HepG2 (cell line): Measurements from ENCODE around the gene AGTPBP1. TPM values are rescaled to one million over a fixed set of nuclear protein-coding genes. Genes with fewer than 3 reads are reported as not detected.

Source experiments
- ATAC-seq: fragments of 200-7000 bp; cut with Tn5 transposase; 3 replicates; pipeline ENCODE4 v1.9.1; 2020; ENCODE audit warnings: mild to moderate bottlenecking, moderate library complexity
- BruUV-seq: library from RNA; stranded (reverse); fragments of 400-500 nt; replicated peaks from 2 replicates; lab custom pipeline; 2021; lab: Mats Ljungman, UMichigan
- CTCF ChIA-PET: fragments of 300-600 bp; formaldehyde crosslinking; extraction: SDS; loops from one replicate; lab custom pipeline; 2021; ENCODE audit warnings: low total read pairs, inconsistent platforms, low intra/inter-chr PET ratio; lab: Yijun Ruan, JAX
- POLR2A ChIA-PET: fragments of 350-600 bp; sonication (Branson Sonifier 250); formaldehyde crosslinking; loops from one replicate; lab custom pipeline; 2020; ENCODE audit warnings: antibody characterized with exemption, inconsistent platforms; lab: Yijun Ruan, JAX
- DNase-seq: peaks from one replicate; pipeline ENCODE4 v3.0.0-alpha.2; 2015; ENCODE audit warnings: low spot score
- FAIRE-seq: peaks from 3 replicates; lab custom pipeline; 2011; peaks lifted over from hg19 to GRCh38; lab: Jason Lieb, UNC
- H2AFZ ChIP-seq: one replicate; pipeline ENCODE4 v1.6.1; 2011; ENCODE audit warnings: low read length, inconsistent platforms
- H3K27ac ChIP-seq: fragments of 300-600 bp; 3 replicates; pipeline ENCODE4 v1.8.0; 2011; ENCODE audit warnings: mixed run types, mild to moderate bottlenecking, mixed read lengths, low read length, inconsistent platforms; ENCODE audit not compliant: insufficient read depth; ENCODE audit errors: extremely low read length
- H3K27me3 ChIP-seq, 2 experiments: fragments of 200-600 bp in 1 of 2; 2 replicates in 1 of 2; 3 replicates in 1 of 2; pipeline versions ENCODE4 v1.6.0 to v1.8.0; 2011; ENCODE audit warnings: low read length in 2 of 2, mild to moderate bottlenecking in 2 of 2, moderate library complexity in 2 of 2, inconsistent platforms in 1 of 2; ENCODE audit not compliant: insufficient read depth in 2 of 2, control insufficient read depth in 1 of 2
- H3K36me3 ChIP-seq, 2 experiments: fragments of 200-600 bp in 1 of 2; replicated peaks in 1 of 2; 2 replicates in 1 of 2; 3 replicates in 1 of 2; pipeline versions ENCODE4 v1.5.1 to v1.8.0; 2011; ENCODE audit warnings: low read length in 2 of 2, inconsistent platforms in 1 of 2; ENCODE audit not compliant: insufficient read depth in 2 of 2, control insufficient read depth in 1 of 2
- H3K4me1 ChIP-seq: 2 replicates; pipeline ENCODE4 v1.5.1; 2012; ENCODE audit warnings: low read length, inconsistent platforms; ENCODE audit not compliant: insufficient read depth
- H3K4me2 ChIP-seq: 2 replicates; pipeline ENCODE4 v1.6.0; 2011; ENCODE audit warnings: low read depth, low read length, inconsistent platforms
- H3K4me3 ChIP-seq, 3 experiments: fragments of 200-600 bp in 1 of 3; sonication (generic), shearing (Covaris generic) in 1 of 3; replicated peaks in 1 of 3; 2 replicates each; pipeline ENCODE4 v1.5.1; 2011 to 2016; ENCODE audit warnings: low read length in 3 of 3, inconsistent platforms in 2 of 3, low read depth in 2 of 3, mild to moderate bottlenecking in 2 of 3, control low read depth in 1 of 3, mixed read lengths in 1 of 3; ENCODE audit not compliant: insufficient read depth in 1 of 3
- H3K79me2 ChIP-seq: one replicate; pipeline ENCODE4 v1.6.1; 2011; ENCODE audit warnings: low read length, inconsistent platforms; ENCODE audit not compliant: insufficient read depth
- H3K9ac ChIP-seq: 2 replicates; pipeline ENCODE4 v1.6.0; 2011; ENCODE audit warnings: mild to moderate bottlenecking, low read depth, low read length, inconsistent platforms; ENCODE audit not compliant: insufficient read depth
- H3K9me3 ChIP-seq: 2 replicates; pipeline ENCODE4 v1.5.1; 2012; ENCODE audit warnings: mild to moderate bottlenecking, low read length
- H4K20me1 ChIP-seq: 2 replicates; pipeline ENCODE4 v1.6.0; 2011; ENCODE audit warnings: inconsistent platforms, mild to moderate bottlenecking, low read length, moderate library complexity; ENCODE audit not compliant: insufficient read depth
- ELF3 ChIP-seq: IDR thresholded peaks from 2 replicates; pipeline ENCODE4 v1.6.1; 2016; ENCODE audit warnings: missing genetic modification reagents, missing compliant biosample characterization
- HCFC1 ChIP-seq: fragments of 150-350 bp; IDR thresholded peaks from 2 replicates; pipeline ENCODE4 v1.6.1; 2014; ENCODE audit warnings: low read depth, low read length
- MAFK ChIP-seq, 2 experiments: IDR thresholded peaks in 1 of 2; conservative IDR thresholded peaks in 1 of 2; 2 replicates each; pipeline ENCODE4 v1.6.1; 2011; ENCODE audit warnings: improper control_type of control experiment in 2 of 2, low read length in 2 of 2
- MYC ChIP-seq: sonication (generic); formaldehyde crosslinking; IDR thresholded peaks from 2 replicates; pipeline ENCODE4 v1.9.0; 2021; ENCODE audit warnings: missing genetic modification reagents, borderline replicate concordance
- NFKB2 ChIP-seq: sonication (generic); formaldehyde crosslinking; IDR thresholded peaks from 2 replicates; pipeline ENCODE4 v1.4.0; 2020; ENCODE audit warnings: missing genetic modification reagents, borderline replicate concordance
- SETDB1 ChIP-seq: sonication (generic); formaldehyde crosslinking; IDR thresholded peaks from 2 replicates; pipeline ENCODE4 v1.5.1; 2020; ENCODE audit warnings: missing genetic modification reagents, mild to moderate bottlenecking, borderline replicate concordance
- SIN3B ChIP-seq: fragments of 150-350 bp; IDR thresholded peaks from 2 replicates; pipeline ENCODE4 v1.6.1; 2014; ENCODE audit warnings: low read length
- ZMYM2 ChIP-seq: sonication (generic); formaldehyde crosslinking; IDR thresholded peaks from 2 replicates; pipeline ENCODE4 v1.8.0; 2022; ENCODE audit warnings: mild to moderate bottlenecking, missing genetic modification reagents
- ZNF44 ChIP-seq: sonication (generic); formaldehyde crosslinking; IDR thresholded peaks from 2 replicates; pipeline ENCODE4 v1.5.1; 2020; ENCODE audit warnings: mild to moderate bottlenecking, missing genetic modification reagents
- ZNF530 ChIP-seq: sonication (generic); formaldehyde crosslinking; IDR thresholded peaks from 2 replicates; pipeline ENCODE4 v1.5.0; 2020; ENCODE audit warnings: low read depth, mild to moderate bottlenecking, missing genetic modification reagents
- WGBS: methylation state at CpG from one replicate; pipeline ENCODE4 v1.1.6; 2017; ENCODE audit warnings: low lambda C conversion rate; 5-methylcytosine and 5-hydroxymethylcytosine counted together
- in situ Hi-C: cut with HindIII; loops from 2 replicates; pipeline ENCODE4 v1.10.0; 2017; ENCODE audit warnings: low pct_unique_long_range_greater_than_20kb; ENCODE audit not compliant: extremely low pct_ligation_motif_present
- intact Hi-C: fragments of 100-400 bp; cut with micrococcal nuclease; formaldehyde crosslinking; loops from one replicate; pipeline ENCODE4 v1.10.0; 2022; ENCODE audit not compliant: unreplicated experiment
- polyA plus RNA-seq, 8 experiments: library from polyadenylated mRNA; depleted of rRNA in 3 of 8; stranded (reverse) in 7 of 8; unstranded in 1 of 8; fragments of >200 nt; fragmentation: Illumina TruSeq in 4 of 8; extraction: Trizol in 4 of 8; gene quantifications; 2 replicates each; pipeline versions ENCODE4 v1.2.1 to v1.2.3, GENCODE V29; 2011 to 2016; ENCODE audit warnings: low read depth in 4 of 8, missing spikeins in 1 of 8, mixed read lengths in 1 of 8; ENCODE audit not compliant: insufficient read depth in 1 of 8
- total RNA-seq, 5 experiments: library from RNA; depleted of rRNA; stranded (reverse); fragments of >200 nt; fragmentation: Illumina TruSeq; extraction: Trizol; gene quantifications; 2 replicates each; pipeline ENCODE4 v1.2.3, GENCODE V29; 2016; ENCODE audit warnings: low read depth in 1 of 5
- TF ChIP-seq, protein P1 (sequence below): sonication (generic); formaldehyde crosslinking; IDR thresholded peaks from 2 replicates; pipeline ENCODE4 v1.5.0; 2020; ENCODE audit warnings: mild to moderate bottlenecking, missing genetic modification reagents
- TF ChIP-seq, protein P2 (sequence below), 2 experiments: fragments of 450-650 bp in 1 of 2; sonication (generic) in 1 of 2; formaldehyde crosslinking in 1 of 2; IDR thresholded peaks; 2 replicates each; pipeline versions ENCODE4 v1.6.1 to v1.8.0; 2016 to 2022; ENCODE audit warnings: antibody characterized with exemption in 1 of 2, mild to moderate bottlenecking in 1 of 2, missing genetic modification reagents in 1 of 2

AGTPBP1 gene
- total and polyA plus RNA-seq, 2 of the 13 experiments (the other 11 are each of a cell fraction or from before 2014, with no cell fraction given) = 9.7 to 22.3 TPM

DNA sequence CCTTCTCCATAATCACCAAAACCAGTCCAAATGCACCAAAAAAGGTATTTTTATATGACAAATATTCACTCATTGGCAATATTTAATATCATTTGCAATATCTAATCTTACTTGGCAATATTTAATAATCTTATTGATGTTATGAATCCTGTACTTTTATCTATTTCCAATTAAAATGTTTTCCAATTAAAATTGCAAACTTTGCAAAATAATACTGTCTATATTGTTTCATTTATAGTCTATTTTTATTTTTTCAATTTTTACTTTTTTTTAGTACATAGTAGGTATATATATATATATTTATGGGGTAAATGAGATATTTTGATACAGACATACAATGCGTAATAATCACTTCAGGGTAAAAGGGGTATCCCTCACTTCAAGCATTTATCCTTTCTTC is 109.9 kb downstream of the AGTPBP1 start (continued):
- peak in 1 of 2 experiments; percentile 65; a peak in 2 of 4 replicates for TF ChIP-seq MAFK (conservative IDR thresholded peaks at IDR 0.05 in 1 of 2, IDR thresholded peaks at IDR 0.05 in 1 of 2; ENCODE audit: low read length in 2 of 2)
- TF ChIP-seq, all 625 proteins: peak for 1

DNA sequence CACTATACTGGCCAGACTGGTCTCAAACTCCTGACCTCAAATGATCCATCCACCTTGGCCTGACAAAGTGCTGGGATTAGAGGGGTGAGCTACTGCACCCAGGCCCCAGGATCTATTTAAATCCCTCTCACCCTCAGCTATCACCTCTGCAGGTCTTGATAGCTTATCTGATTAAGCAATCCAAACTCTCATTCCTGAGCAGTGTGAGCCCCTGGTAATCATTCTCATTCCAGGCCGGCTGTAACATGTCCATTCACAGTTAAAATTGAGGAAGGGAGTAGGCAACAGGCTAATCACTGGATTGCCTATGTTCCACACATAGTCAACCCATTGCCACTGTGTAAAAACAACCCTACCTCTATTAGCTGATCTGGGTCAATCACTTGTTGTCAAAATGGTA is 111.1 kb downstream of the AGTPBP1 start:
- 92% methylated on average over 1 of the region's 1 CpG for WGBS
- in situ Hi-C loops = no loop called here
- Histone ChIP-seq H2AFZ (no peak overlapping the region), H3K9ac (no peak overlapping the region), H3K27me3 (no peaks in the 10 kb centered on the region), H3K4me2 (no peak overlapping the region), H3K79me2 (no peaks in the 10 kb centered on the region), H3K4me1 (no peaks in the 10 kb centered on the region), H3K4me3 (no peak overlapping the region), H3K9me3 (no peaks in the 10 kb centered on the region), H4K20me1 (no peaks in the 10 kb centered on the region), H3K27ac (no peak overlapping the region), H3K36me3 (peaks cover 4 to 6% of the 10 kb centered on the region in 2 experiments; a peak in 1 of 5 replicates)
- CTCF ChIA-PET = no interaction called here
- POLR2A ChIA-PET = no interaction called here
- no TSS peak for BruUV-seq
- no peak for DNase-seq
- no peak for ATAC-seq
- FAIRE-seq = no peak
- intact Hi-C loops = no loop called here
- TF ChIP-seq ZNF530 (CRISPR knock-in tag) (no peak), SIN3B (no peak), ELF3 (no peak), MYC (CRISPR knock-in tag) (no peak), HCFC1 (no peak), ZMYM2 (no peak), NFKB2 (CRISPR knock-in tag) (no peak), SETDB1 (CRISPR knock-in tag) (no peak), ZNF44 (CRISPR knock-in tag) (no peak)
- TF ChIP-seq, protein P1, sequence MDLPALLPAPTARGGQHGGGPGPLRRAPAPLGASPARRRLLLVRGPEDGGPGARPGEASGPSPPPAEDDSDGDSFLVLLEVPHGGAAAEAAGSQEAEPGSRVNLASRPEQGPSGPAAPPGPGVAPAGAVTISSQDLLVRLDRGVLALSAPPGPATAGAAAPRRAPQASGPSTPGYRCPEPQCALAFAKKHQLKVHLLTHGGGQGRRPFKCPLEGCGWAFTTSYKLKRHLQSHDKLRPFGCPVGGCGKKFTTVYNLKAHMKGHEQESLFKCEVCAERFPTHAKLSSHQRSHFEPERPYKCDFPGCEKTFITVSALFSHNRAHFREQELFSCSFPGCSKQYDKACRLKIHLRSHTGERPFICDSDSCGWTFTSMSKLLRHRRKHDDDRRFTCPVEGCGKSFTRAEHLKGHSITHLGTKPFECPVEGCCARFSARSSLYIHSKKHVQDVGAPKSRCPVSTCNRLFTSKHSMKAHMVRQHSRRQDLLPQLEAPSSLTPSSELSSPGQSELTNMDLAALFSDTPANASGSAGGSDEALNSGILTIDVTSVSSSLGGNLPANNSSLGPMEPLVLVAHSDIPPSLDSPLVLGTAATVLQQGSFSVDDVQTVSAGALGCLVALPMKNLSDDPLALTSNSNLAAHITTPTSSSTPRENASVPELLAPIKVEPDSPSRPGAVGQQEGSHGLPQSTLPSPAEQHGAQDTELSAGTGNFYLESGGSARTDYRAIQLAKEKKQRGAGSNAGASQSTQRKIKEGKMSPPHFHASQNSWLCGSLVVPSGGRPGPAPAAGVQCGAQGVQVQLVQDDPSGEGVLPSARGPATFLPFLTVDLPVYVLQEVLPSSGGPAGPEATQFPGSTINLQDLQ (CRISPR knock-in tag) = no peak
- TF ChIP-seq, protein P2, sequence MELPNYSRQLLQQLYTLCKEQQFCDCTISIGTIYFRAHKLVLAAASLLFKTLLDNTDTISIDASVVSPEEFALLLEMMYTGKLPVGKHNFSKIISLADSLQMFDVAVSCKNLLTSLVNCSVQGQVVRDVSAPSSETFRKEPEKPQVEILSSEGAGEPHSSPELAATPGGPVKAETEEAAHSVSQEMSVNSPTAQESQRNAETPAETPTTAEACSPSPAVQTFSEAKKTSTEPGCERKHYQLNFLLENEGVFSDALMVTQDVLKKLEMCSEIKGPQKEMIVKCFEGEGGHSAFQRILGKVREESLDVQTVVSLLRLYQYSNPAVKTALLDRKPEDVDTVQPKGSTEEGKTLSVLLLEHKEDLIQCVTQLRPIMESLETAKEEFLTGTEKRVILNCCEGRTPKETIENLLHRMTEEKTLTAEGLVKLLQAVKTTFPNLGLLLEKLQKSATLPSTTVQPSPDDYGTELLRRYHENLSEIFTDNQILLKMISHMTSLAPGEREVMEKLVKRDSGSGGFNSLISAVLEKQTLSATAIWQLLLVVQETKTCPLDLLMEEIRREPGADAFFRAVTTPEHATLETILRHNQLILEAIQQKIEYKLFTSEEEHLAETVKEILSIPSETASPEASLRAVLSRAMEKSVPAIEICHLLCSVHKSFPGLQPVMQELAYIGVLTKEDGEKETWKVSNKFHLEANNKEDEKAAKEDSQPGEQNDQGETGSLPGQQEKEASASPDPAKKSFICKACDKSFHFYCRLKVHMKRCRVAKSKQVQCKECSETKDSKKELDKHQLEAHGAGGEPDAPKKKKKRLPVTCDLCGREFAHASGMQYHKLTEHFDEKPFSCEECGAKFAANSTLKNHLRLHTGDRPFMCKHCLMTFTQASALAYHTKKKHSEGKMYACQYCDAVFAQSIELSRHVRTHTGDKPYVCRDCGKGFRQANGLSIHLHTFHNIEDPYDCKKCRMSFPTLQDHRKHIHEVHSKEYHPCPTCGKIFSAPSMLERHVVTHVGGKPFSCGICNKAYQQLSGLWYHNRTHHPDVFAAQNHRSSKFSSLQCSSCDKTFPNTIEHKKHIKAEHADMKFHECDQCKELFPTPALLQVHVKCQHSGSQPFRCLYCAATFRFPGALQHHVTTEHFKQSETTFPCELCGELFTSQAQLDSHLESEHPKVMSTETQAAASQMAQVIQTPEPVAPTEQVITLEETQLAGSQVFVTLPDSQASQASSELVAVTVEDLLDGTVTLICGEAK (IDR thresholded peaks at IDR 0.05) = no peak
- TF ChIP-seq, protein P2 (CRISPR knock-in tag; IDR thresholded peaks at IDR 0.05) = no peak
